ENCODE results near the gene DNAJC17.

DNAJC17 gene, protein sequence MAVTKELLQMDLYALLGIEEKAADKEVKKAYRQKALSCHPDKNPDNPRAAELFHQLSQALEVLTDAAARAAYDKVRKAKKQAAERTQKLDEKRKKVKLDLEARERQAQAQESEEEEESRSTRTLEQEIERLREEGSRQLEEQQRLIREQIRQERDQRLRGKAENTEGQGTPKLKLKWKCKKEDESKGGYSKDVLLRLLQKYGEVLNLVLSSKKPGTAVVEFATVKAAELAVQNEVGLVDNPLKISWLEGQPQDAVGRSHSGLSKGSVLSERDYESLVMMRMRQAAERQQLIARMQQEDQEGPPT
- 23.4 to 26.4 reads per million in 2 experiments for total RNA-seq

DNA sequence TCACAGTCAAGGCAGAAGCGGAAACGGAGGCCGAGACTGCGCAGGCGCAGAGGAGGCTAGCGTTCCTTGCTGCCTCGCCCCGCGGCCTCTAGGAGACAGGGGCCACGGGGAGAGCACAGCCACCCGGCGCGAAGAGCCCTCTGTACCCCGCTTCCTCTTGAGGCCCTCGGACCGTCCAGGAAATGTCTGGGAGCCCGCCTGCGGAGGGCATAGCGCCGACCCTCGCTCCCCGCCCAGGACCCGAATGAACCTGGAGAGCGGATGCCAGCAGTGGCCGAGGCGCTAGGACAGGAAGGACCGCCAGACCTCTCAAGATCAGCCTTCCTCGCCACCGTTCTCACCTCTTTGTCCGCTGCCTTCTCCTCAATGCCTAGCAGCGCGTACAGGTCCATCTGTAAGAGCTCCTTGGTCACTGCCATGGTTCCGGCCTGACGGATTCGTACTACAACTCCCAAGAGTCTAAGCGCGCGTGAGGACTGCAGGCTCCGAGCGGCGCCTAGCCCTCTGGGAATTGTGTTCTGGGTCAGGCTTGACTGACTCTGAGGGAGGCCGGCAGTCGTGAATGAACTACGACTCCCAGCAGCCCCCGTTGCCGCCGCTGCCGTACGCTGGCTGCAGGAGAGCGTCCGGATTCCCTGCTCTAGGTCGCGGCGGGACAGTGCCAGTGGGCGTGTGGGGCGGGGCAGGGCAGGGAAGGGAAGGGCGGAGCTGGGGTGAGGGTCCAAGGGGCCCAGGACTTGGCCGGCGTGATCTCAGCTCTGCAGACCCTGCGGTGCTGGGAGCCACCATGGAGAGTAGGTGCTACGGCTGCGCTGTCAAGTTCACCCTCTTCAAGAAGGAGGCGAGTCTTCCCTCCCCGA, at the start of gene DNAJC17, which contains the start of gene ZFYVE19:
Gene DNAJC17 (minus strand): TSS at position 446 of the 860 bp plus-strand sequence. CDS start 27 bp downstream, at position 419.
Gene ZFYVE19 (plus strand): TSS at position 62 of the 860 bp plus-strand sequence. CDS start 501 bp downstream, at position 563.
- peak; percentile 91 for DNase-seq (ENCODE audit: low read depth)

DNA sequence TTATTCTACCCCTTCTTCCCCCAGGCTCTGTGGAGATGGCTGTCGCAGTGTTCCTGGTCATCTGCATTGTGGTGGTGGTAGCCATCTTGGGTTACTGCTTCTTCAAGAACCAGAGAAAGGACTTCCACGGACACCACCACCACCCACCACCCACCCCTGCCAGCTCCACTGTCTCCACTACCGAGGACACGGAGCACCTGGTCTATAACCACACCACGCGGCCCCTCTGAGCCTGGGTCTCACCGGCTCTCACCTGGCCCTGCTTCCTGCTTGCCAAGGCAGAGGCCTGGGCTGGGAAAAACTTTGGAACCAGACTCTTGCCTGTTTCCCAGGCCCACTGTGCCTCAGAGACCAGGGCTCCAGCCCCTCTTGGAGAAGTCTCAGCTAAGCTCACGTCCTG, 49.5 kb upstream of the DNAJC17 start:
- no peak for DNase-seq (ENCODE audit: low read depth)

DNA sequence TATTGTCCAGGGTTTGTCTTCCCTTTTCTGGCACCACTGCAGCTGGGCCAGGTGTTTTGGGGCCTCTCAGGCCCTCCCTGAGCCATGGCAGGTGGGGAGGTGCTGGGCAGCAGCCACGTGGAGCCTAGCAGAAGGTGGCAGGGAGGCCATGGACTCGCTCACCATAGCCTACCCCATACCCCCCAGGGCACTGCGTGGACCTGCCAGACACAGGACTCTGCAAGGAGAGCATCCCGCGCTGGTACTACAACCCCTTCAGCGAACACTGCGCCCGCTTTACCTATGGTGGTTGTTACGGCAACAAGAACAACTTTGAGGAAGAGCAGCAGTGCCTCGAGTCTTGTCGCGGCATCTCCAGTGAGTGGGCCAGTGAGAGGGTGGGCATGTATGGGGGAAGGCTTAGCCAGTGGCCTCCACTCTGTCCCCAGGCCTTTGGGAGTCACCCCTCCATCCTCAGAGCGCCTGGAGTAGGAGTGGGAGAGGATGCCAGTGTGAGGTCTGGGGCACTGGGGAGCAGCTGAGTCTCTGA, 48.5 kb upstream of the DNAJC17 start:
- no peak for DNase-seq (ENCODE audit: low read depth)

DNA sequence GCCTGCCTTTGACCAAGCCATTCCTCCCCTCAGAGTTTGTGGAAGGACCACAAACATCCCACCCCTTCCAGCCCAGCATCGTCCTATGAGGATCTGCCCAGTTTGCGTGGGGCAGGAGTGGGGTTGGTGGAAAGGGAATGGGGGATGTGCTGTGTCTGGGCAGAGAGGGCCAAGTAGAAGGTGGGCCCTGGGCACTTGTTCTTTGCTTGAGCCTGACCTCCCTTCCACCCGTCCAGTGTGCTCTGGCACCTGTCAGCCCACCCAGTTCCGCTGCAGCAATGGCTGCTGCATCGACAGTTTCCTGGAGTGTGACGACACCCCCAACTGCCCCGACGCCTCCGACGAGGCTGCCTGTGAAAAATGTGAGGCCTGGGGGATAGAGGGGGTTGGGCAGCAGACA, 46.9 kb upstream of the DNAJC17 start:
- DNase-seq (ENCODE audit: low read depth), result no peak

DNA sequence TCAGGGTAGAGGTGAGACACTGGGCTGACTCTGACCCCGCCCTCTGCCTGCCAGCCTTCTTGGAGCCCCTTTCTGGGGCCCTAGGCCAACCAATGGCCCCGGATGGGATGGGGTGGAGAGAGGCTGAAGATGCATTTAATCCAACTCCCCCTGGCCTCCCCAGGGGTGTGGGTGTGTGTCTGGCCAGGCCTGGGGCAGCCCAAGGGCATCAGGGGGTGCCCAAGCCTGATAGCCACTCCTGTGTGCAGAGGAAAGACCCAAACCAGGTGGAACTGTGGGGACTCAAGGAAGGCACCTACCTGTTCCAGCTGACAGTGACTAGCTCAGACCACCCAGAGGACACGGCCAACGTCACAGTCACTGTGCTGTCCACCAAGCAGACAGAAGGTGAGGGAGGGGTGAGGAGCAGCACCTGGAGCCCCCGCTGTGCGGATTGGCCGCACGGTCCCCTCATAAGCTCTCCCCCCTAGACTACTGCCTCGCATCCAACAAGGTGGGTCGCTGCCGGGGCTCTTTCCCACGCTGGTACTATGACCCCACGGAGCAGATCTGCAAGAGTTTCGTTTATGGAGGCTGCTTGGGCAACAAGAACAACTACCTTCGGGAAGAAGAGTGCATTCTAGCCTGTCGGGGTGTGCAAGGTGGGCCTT, 46.1 kb upstream of the DNAJC17 start:
- no peak for DNase-seq (ENCODE audit: low read depth)

DNA sequence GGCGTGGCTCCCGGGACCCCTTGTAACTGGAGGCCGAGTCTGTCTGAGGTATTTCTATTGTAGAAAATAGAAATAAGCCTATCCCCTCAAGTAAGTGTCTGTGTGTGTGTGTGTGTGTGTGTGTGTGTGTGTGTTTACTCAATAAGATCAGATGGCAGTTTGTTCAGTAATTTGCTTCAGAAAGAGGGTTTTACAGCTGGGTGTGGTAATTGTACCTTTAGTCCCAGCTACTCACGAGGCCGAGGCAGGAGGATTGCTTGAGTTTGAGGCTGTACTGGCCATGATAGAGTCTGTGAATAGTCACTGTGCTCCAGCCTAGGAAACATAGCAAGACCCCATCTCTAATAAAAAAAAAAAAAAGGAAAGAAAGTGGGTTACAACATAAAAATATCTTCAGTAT, 45.3 kb upstream of the DNAJC17 start:
- no peak for DNase-seq (ENCODE audit: low read depth)

DNA sequence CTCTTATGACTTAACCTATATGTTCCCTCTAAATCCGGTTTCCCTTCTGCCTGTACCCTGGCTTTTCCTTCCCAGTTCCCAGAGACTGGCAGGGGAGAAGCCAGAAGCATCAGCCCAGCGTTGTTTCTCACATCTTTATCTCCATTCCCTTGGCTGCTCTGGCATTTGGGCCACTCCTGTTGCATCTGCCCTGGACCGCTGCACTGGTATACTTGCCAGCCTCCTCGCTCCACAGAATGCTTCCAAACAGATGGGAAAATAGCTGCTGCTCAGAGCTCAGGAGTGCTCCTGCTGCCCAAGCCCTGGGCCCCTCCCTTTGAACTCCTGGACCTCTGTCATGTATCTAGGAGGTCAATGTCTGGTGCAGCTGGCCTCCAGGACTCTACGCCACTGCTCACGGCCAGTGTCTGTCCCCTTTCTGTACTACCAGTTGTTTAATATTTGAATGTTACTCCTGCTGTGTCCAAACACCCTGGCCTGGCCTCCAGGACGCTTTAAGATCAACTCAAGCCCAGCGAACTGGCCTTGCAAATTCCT, 43.4 kb upstream of the DNAJC17 start:
- no peak for DNase-seq (ENCODE audit: low read depth)

DNA sequence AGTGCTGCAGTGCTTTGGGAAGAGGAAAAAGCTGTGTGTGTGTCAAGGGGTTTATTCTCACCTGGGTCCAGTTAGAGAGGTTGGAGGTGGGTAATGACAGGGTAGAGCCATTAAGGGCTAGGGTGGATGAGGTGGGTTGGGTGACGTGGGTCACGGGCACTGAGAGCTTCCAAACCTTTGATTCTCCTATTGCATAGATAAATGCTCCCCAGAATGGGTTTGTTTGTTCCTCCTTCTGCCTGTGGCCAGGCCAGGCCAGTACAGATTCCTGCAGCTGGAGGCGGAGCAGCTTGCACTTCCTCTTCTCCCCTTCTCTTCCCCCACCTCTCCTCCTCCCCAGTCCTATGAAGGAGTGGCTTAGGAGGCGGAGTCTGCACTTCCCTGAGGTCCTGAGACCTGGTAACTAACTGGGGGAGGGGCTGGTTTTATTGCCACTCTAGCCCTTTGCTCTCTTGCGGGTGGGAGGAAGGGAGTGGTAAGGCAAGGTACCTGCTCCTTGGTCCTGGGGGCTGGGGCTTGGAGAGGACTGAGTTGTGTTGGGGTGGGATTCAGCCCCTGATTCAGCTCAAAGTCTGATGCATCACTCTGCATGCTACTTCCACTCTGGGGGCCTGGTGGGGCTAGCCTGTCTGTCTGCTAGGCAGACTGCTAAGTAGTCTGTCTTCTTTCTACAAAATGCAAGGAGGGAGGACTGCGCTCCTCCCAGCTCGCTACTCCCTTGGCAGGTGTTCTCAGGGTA, 40.1 kb upstream of the DNAJC17 start:
- no peak for DNase-seq (ENCODE audit: low read depth)

DNA sequence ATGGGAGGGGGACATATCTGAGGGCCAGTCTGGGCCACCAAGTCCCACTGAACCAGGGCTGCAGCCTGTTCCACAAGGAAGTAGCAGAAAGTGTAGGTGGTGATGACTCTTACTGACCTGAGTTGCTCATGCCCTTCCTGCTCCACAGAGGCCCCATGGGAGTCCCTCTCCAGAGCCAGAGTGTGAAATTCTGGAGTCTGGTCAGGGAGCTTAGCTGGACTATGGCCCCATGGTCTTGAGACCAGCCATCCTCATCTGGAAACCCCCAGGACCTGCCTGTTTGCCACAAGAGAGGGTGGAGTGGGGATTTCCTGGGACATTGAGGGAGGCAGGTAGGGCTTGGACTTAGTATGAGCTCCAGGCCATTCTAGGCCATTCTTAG, 39.6 kb upstream of the DNAJC17 start:
- no peak for DNase-seq (ENCODE audit: low read depth)

DNA sequence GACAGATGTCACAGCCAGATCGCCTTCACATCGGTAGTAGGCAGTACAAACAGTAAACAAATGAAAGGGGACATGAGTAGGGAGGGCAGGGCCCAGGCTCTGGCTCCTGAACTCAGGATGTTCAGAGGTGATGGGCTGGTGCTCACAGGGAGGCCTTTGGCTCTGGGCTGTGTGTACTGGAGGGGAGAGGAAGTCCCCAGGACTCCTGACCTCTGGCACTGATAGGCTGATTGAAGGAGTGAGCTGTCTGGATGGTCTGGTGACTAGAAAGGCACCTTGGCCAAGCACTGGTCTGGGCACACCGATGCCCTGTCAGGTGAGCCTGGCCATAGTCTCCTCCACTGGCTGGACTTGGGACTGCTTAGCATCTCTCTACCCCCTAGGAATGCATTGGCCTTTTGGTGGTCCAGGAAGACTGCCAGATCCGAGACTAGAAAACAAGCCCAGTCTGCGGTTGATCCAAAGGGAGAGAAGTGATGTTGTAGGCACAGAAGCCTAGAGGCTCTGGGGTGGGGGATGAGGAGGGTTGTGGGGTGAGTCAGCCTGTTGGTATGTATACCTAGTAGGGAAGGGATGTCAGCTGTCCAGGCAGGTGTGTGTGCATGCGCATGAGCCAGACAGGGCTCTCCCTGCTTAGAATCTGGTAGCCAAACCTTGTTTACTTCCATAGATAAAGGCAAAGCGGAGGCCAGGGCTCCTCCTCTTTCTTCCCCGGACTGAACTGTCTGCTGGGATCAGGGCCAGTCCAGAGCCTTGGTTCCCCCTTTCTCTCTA, 38.4 kb upstream of the DNAJC17 start:
- no peak for DNase-seq (ENCODE audit: low read depth)

DNA sequence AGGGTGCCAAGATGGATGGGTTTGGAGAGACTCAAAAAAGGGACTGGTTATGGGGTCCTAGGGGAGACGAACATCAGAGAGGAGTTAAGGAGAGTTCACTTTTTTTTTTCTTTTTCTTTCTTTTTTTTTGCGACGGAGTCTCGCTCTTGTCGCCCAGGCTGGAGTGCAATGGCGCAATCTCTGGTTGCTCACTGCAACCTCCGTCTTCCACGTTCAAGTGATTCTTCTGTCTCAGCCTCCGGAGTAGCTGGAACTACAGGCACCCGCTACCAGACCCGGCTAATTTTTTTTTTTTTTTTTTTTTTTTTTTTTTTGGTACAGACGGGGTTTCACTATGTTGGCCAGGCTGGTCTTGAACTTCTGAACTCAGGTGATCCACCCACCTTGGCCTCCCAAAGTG, 37.8 kb upstream of the DNAJC17 start:
- DNase-seq (ENCODE audit: low read depth), result no peak

DNA sequence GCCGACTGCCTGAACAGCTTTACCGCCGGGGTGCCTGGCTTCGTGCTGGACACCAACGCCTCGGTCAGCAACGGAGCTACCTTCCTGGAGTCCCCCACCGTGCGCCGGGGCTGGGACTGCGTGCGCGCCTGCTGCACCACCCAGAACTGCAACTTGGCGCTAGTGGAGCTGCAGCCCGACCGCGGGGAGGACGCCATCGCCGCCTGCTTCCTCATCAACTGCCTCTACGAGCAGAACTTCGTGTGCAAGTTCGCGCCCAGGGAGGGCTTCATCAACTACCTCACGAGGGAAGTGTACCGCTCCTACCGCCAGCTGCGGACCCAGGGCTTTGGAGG, 37.4 kb upstream of the DNAJC17 start:
- DNase-seq (ENCODE audit: low read depth), result no peak

DNA sequence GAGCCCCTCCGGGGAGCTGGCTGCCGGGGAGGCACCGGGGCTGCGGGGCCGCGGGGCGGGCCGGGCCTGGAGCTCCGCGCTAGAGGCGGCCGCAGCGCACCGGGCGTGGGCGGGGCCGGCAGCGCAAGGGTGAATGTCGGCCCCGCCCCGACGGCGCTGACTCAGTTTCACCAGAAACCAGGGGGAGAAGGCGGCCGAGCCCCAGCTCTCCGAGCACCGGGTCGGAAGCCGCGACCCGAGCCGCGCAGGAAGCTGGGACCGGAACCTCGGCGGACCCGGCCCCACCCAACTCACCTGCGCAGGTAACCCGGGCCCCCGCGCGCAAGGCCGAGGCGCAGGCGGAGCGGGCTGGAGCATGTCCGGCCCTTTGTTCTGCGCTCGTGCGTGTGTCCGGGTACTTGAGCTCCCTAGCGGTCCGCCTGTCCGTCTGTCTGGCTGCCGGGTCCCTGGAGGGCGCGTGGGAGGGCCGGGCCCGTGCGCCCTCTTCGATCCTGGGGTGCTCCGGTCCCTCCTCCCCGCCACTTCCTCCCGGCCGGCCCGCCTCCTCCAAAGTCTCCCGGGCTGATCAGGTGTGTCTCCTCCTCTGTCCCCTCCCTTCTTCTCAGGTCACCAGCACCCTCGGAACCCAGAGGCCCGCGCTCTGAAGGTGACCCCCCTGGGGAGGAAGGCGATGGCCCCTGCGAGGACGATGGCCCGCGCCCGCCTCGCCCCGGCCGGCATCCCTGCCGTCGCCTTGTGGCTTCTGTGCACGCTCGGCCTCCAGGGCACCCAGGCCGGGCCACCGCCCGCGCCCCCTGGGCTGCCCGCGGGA, 36.8 kb upstream of the DNAJC17 start, which contains the start of gene SPINT1:
Gene SPINT1 (plus strand): TSS at position 164 of the 811 bp plus-strand sequence. CDS start 507 bp downstream, at position 671.
- DNase-seq (ENCODE audit: low read depth), result no peak

DNA sequence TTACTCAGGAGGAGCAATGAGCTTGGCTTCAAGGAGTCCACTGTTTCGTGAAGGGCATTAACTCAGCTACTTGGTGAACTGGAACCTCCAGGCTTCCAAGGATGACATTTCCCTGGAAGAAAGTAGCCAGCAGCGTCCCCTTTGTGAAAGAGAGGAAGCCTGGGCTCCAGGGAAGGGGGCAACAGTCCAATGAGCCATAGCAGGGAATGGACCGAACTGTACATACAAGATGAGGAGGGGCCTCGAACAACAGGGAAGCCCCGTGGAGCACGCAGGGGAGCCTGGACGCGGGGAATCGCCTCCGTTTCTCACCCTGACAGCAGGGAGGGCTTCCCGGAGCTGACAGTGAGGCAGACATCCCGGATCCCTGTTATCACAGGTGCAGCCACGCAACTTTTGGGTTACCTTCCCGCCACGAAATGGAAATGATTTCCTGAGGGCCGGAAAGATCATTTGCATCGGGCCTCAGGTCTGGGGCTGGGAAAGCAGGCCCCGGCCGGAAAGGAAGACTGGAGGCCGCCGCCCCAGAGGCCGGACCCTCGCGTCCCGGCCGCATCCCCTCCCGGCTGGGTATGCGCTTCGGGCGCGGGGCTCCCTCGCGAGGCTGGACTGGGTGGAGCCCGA, 36.1 kb upstream of the DNAJC17 start:
- DNase-seq (ENCODE audit: low read depth), result no peak

DNA sequence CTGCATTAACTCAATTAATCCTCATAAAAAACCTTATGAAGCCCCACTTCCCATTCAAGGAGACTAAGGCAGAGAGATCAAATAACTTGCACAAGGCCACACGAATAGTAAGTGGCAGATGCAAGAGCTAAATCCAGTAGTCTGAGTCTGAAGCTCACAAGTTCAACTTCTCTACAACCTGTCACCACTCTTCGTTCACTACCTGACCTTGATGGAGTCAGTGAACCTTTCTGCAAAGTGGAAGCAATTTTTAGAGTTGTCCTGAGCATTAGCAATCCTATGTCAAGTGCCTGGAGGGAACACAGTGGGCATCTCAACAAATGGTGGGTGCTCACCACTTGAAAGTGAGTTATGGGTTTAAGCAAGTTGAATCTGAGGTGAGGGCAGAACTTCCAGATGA, 34.5 kb upstream of the DNAJC17 start:
- no peak for DNase-seq (ENCODE audit: low read depth)

DNA sequence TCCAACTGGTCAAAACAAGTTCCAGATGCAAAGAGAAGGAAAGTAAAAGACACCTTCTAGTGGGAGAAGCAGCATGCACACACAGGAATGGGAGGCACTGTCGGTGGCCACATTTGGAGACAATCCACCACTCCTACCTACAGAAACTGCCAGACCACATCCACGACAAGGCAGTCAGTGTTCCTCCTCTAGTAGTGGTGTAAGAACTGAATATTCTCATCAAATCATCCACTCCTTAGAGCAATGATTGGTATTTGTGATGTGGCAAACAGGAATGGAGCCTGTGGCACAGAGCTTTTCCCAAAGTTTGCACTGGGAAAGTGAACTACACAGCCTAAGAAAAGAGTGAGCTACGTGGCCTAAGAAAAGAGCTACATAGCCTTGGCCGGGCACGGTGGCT, 31.5 kb upstream of the DNAJC17 start:
- DNase-seq (ENCODE audit: low read depth), result no peak

DNA sequence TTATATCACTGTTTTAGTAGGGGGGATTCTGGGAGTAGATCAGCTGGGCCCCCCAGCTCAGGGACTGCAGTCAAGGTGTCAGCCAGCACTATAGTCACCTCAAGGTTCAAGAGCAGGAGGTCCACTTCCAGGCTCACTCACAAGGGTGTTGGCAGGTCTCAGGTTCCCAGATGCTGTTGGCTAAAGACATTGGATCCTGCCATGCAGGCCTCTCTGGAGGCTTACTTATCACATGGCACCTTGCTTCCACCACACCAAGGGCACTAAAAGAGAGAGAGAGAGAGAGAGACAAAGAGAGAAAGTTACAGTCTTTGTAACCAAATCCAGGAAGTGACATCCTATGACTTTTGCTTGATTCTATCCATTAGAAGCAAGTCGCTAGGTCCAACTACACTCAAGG, 28.7 kb upstream of the DNAJC17 start:
- no peak for DNase-seq (ENCODE audit: low read depth)

DNA sequence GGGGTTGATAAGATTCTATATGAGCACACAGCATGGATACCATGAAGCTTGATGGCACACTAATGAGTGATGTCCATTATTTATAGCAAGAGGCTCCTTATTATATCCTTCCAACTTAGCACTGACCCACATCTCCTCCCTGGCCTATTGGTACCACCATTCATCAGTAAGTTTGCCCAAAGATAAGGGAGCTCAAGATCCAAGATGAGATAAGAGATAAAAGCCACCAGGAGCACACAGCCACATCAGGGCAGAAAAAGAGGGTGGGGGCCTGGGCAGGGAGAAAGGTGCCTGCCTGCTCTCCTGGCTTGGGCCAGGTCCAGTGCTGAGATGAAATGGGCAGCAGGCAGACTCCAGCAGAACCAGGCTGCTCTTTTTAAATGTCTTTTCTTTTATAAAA, 25.6 kb upstream of the DNAJC17 start:
- DNase-seq (ENCODE audit: low read depth), result no peak

DNA sequence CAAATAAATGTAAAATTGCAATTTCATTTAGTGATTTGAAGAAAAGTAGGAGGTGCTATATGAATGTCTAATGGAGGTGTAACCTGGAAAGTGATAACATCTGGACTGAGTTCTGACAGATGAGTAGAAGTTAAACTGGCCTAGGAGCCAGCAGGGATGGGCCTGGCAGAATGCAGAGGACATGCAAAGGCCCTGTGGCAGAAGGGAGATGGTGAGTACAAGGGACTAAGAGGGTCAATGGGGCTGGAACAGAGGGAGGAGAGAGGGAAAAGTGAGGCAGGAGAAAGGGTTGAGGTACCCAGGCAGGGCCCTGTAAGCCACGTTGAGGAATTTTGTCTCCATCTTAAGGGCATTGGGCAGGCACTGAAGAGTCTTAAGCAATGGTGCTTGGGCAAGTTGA, 24.6 kb upstream of the DNAJC17 start:
- no peak for DNase-seq (ENCODE audit: low read depth)
